Astrocyte of the hippocampus (primary cell): Measurements from ENCODE around the gene ACLY.

Source experiments
- DNase-seq: peaks from one replicate; pipeline ENCODE4 v3.0.0; 2011; ENCODE audit warnings: low read depth, low spot score

Gene ACLY

GRCh38 chr17:41918314-41919164, at the start of gene ACLY:
Gene ACLY, minus strand, starts transcription at chr17:41918951. Its CDS starts 5,078 bp downstream, at chr17:41913873.
- DNase-seq: peak; percentile 99

- DNase-seq: no peak
These were observed 49.3 kb upstream of the ACLY start for GRCh38 chr17:41967921-41968578.

GRCh38 chr17:41967141-41967920, 48.6 kb upstream of the ACLY start:
- DNase-seq: peak; percentile 32

GRCh38 chr17:41966463-41967140, 47.9 kb upstream of the ACLY start, which contains the start of gene CNP:
Gene CNP, plus strand, starts transcription at chr17:41966795. Its CDS starts 90 bp downstream, at chr17:41966885.
- peak; percentile 97 for DNase-seq

GRCh38 chr17:41965694-41966462, 47.1 kb upstream of the ACLY start:
- DNase-seq: peak; percentile 59

GRCh38 chr17:41962768-41963434, 44.1 kb upstream of the ACLY start:
- DNase-seq: peak; percentile 78

- DNase-seq: no peak
These were observed 43.4 kb upstream of the ACLY start for GRCh38 chr17:41962111-41962510.

- peak; percentile 70 for DNase-seq
These were observed 40.8 kb upstream of the ACLY start for GRCh38 chr17:41959336-41960095.

- no peak for DNase-seq
These were observed 40.2 kb upstream of the ACLY start for GRCh38 chr17:41959030-41959335.

GRCh38 chr17:41957869-41958439, 39.2 kb upstream of the ACLY start:
- no peak for DNase-seq

GRCh38 chr17:41957031-41957868, 38.5 kb upstream of the ACLY start:
- no peak for DNase-seq

GRCh38 chr17:41956522-41956921, 37.8 kb upstream of the ACLY start:
- DNase-seq: no peak

GRCh38 chr17:41948762-41949460, 30.2 kb upstream of the ACLY start:
- no peak for DNase-seq

- DNase-seq: no peak
These were observed 26.2 kb upstream of the ACLY start for GRCh38 chr17:41944943-41945342.

GRCh38 chr17:41943492-41943891, 24.7 kb upstream of the ACLY start:
- DNase-seq: no peak

- DNase-seq: no peak
These were observed 24.0 kb upstream of the ACLY start for GRCh38 chr17:41942626-41943373.

GRCh38 chr17:41941168-41941567, 22.4 kb upstream of the ACLY start:
- no peak for DNase-seq
